AG10803 (cell line): ENCODE measurements around the gene SLC4A7.
A peak's percentile ranks its signal among the peaks of the same experiment; 100 is the strongest.
"Not testable (repeated sequence)": the region's sequence is repeated elsewhere in the genome, so short reads cannot be mapped to it uniquely, and the experiment has no call there.

Experiments used
- DNase-seq: peaks from one replicate; pipeline ENCODE4 v3.0.0; 2010; ENCODE audit warnings: low read depth
- H3K4me3 ChIP-seq: 2 replicates; pipeline ENCODE4 v1.5.1; 2011; ENCODE audit warnings: mild to moderate bottlenecking, low read length, control low read depth
- TF ChIP-seq, protein P1 (sequence below): conservative IDR thresholded peaks from 2 replicates; pipeline ENCODE4 v1.5.1; 2011; ENCODE audit warnings: mild to moderate bottlenecking, low read length, control low read depth, inconsistent platforms

The SLC4A7 gene

DNA sequence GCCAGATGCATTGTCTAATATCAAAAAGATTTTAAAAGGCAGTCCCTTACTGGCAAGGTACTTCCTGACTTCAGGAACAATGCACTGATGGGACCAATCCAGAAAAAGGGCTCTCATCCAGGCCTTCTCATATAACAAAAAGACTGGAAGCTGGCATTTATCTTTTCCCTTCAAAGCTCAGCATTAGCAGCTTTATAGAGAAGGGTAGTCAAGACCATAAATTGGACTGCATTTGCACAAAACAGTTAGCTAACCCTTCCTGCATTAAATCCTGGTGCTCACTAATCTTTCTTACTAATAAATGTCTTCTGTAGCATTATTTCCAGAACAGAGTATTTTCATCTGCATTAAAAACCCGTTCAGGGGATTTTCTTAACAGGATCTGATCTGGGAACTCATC, 69.0 kb downstream of the SLC4A7 start:
- TF ChIP-seq, protein P1, sequence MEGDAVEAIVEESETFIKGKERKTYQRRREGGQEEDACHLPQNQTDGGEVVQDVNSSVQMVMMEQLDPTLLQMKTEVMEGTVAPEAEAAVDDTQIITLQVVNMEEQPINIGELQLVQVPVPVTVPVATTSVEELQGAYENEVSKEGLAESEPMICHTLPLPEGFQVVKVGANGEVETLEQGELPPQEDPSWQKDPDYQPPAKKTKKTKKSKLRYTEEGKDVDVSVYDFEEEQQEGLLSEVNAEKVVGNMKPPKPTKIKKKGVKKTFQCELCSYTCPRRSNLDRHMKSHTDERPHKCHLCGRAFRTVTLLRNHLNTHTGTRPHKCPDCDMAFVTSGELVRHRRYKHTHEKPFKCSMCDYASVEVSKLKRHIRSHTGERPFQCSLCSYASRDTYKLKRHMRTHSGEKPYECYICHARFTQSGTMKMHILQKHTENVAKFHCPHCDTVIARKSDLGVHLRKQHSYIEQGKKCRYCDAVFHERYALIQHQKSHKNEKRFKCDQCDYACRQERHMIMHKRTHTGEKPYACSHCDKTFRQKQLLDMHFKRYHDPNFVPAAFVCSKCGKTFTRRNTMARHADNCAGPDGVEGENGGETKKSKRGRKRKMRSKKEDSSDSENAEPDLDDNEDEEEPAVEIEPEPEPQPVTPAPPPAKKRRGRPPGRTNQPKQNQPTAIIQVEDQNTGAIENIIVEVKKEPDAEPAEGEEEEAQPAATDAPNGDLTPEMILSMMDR: no peak
- no peak overlapping the region for H3K4me3 ChIP-seq
- DNase-seq: no peak

DNA sequence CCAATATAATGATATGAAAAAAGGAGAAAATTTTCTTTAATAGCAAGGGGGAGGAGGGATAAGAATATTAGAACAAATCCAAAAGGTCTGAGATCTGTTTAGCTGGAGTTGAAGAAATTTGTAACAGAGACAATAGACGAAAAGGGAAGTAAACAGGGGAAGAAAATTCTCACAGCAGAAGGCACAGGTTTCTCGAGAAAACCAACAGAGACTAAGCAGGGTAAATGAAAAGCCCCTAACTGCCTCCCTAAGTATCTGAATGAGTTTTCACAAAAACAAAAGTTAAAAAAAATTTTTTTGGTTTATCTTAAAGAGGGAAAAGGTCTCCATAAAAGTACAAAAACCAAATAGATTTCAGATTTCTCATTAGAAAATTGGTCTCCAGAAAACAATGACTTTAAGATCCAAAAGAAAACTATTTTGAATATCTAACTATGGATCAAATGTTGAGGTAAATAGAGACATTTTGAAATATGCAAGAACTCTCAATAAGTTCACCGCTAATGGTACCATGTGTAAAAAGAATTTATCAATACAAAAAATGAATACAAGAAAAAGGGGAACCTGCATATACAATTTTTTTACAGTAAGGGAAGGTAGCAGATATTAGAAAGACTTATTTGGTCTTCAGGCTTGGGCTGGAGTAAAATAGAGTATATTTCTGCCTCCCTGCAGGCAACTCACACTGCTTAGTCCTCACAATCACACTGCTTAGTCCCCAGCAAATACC, 91.1 kb downstream of the SLC4A7 start:
- H3K4me3 ChIP-seq: no peak overlapping the region
- TF ChIP-seq, protein P1: no peak
- DNase-seq: no peak

DNA sequence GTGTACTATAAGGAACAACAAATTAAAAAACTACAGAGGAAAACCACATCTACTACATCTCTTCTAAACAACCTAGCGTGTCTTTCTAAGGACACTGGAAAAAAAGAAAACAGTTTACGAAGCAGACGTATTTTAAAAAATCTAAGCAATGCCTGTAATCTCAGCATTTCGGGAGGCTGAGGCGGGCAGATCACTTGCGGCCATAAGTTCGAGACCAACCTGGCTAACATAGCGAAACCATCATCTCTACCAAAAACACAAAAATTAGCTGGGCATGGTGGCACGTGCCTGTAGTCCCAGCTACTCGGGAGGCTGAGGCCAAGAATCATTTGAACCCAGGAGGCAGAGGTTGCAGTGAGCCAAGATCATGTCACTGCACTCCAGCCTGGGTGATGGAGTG, 91.8 kb downstream of the SLC4A7 start:
- DNase-seq, H3K4me3 ChIP-seq: not testable (repeated sequence)

DNA sequence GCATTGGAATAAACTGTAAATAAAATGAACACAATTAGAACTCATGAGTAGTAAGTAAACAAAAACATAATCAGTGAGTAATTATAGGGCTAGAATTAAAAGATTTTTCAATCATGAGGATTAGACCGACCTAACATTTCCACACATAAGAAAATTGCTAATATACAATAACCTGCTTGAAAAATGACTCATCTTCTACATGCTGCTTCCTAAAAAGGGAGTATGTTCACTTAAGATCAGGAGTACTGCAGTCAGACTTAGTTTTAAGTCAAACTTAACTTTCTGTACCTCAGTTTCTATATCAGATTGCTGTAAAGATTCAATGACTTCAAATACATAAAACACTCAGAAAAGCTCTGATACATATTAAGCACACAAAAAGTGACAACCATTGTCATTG, 92.4 kb downstream of the SLC4A7 start:
- no peak for DNase-seq
- H3K4me3 ChIP-seq: no peak overlapping the region
- TF ChIP-seq, protein P1: no peak

DNA sequence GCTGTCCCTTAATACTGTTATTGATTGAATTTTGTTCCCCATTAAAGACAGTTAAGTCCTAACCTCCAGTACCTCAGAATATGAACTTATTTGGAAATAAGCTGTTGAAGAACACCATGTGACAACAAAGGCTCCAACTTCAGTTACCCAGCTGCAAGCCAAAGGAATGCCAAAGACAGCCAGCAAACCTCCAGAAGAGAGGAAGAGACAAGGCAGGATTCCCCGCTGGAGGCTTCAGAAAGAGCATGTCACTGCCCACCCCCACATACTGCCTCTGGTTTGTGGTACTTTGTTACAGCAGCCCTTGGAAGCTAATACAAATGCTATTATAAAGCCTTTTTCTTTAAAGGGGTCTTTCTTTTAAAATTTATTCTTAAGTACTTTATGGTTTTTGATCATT, 96.6 kb downstream of the SLC4A7 start:
- H3K4me3 ChIP-seq: no peak overlapping the region
- peak; percentile 34 for DNase-seq
- TF ChIP-seq, protein P1: no peak

DNA sequence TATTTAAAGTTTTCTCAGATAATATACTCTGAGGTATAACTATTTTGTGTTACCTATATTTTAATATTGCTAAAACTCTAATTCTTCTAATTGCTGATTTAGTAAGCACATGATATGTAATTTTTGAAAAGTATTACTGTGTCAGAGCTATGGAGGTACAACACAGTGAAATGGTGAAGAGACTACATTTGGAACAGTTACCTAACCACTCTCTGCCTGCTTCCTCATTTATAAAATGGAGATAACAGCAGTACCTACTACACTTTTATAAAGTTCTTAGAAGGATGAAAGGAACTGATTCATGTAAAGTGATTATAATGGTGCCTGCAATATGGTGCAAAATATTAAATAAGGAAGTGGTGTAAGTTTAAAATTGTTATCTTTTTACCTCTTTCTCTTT, 98.7 kb downstream of the SLC4A7 start:
- no peak overlapping the region for H3K4me3 ChIP-seq
- TF ChIP-seq, protein P1: no peak
- no peak for DNase-seq

DNA sequence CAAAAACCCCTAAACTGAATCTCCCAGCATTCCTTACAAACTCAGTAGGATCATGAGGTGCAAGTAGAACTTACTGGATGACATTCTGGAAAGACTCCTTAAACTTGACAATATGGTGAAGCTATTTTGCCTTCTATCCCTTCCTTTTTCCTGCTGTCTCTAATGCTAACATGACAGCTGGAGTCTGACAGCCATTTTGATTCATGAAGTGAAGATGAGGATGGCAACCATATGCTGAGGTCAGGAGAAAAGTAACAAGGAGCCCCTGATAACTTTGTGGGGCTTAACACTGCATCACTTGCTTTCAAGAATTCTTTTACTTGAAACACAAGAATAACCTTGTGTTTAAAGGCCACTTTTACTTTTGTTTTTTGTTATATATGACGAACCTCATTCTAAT, 100.0 kb downstream of the SLC4A7 start:
- H3K4me3 ChIP-seq: no peak overlapping the region
- TF ChIP-seq, protein P1: no peak
- DNase-seq: no peak
